PFSK-1 (cell line): Measurements from ENCODE around the gene PLXND1.

ENCODE experiments used
- FOXP2 ChIP-seq: optimal IDR thresholded peaks from 2 replicates; pipeline ENCODE3; 2011; ENCODE audit warnings: borderline replicate concordance, control low read depth, inconsistent platforms; ENCODE audit not compliant: insufficient read depth; ENCODE audit errors: extremely low read length, extremely low read depth
- POLR2AphosphoS5 ChIP-seq: IDR thresholded peaks from 2 replicates; pipeline ENCODE4 v1.6.1; 2012; ENCODE audit warnings: low read depth, mild to moderate bottlenecking, control low read depth, low read length, moderate library complexity
- SIN3A ChIP-seq: IDR thresholded peaks from 2 replicates; pipeline ENCODE4 v1.6.1; 2012; ENCODE audit warnings: mild to moderate bottlenecking, low read length, moderate library complexity, borderline replicate concordance; ENCODE audit not compliant: insufficient read depth
- TAF1 ChIP-seq: IDR thresholded peaks from 2 replicates; pipeline ENCODE4 v1.6.1; 2012; ENCODE audit warnings: low read length, control low read depth, borderline replicate concordance; ENCODE audit not compliant: insufficient read depth
- TF ChIP-seq, protein P1 (sequence below), 2 experiments: IDR thresholded peaks; 2 replicates each; pipeline versions ENCODE4 v1.6.1 to v1.8.0; 2011 to 2012; ENCODE audit warnings: low read depth in 2 of 2, low read length in 2 of 2, control low read depth in 1 of 2, inconsistent platforms in 1 of 2, mild to moderate bottlenecking in 1 of 2, moderate library complexity in 1 of 2; ENCODE audit not compliant: insufficient read depth in 1 of 2

PLXND1 gene

DNA sequence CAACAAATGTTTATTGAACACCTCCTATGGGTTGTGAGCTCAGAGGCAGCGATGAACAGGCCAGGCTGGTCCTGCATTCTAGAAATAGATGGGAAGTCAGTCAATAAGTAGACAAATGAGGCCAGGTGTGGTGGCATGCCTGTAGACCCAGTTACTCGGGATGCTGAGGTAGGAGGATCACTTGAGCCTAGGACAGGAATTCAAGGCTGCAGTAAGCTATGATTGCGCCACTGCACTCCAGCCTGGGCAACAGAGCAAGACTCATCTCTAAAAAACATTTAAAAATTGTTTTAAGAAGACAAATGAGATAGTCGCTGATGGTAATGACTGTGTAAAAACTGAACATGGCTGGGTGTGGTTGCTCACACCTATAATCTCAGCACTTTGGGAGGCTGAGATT, 82.4 kb downstream of the PLXND1 start:
- TF ChIP-seq POLR2AphosphoS5 (no peak), SIN3A (no peak), FOXP2 (no peak)

DNA sequence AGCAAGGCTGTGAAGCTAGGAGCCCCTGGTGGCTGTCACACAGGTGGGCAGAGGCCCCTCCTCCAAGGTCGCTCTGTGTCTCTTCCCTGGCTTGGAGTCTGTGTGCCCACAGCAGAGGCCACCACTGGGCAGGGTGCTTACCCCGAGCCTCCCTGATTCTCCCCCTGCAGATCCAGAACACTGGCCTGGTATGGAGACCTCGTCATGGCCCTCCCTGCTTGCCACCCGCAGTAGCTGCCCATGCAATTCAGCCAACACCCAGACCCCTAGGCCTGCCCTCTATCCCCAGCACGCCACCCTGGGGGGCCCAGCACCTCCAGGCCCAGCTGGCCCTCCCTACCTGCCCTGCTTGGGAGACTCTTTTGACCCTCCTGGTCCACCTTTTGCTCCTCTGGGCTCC, 83.5 kb downstream of the PLXND1 start:
- no peak for TF ChIP-seq TAF1
- no peak for TF ChIP-seq POLR2AphosphoS5
- TF ChIP-seq FOXP2 = no peak
- no peak for TF ChIP-seq SIN3A
- TF ChIP-seq, protein P1, sequence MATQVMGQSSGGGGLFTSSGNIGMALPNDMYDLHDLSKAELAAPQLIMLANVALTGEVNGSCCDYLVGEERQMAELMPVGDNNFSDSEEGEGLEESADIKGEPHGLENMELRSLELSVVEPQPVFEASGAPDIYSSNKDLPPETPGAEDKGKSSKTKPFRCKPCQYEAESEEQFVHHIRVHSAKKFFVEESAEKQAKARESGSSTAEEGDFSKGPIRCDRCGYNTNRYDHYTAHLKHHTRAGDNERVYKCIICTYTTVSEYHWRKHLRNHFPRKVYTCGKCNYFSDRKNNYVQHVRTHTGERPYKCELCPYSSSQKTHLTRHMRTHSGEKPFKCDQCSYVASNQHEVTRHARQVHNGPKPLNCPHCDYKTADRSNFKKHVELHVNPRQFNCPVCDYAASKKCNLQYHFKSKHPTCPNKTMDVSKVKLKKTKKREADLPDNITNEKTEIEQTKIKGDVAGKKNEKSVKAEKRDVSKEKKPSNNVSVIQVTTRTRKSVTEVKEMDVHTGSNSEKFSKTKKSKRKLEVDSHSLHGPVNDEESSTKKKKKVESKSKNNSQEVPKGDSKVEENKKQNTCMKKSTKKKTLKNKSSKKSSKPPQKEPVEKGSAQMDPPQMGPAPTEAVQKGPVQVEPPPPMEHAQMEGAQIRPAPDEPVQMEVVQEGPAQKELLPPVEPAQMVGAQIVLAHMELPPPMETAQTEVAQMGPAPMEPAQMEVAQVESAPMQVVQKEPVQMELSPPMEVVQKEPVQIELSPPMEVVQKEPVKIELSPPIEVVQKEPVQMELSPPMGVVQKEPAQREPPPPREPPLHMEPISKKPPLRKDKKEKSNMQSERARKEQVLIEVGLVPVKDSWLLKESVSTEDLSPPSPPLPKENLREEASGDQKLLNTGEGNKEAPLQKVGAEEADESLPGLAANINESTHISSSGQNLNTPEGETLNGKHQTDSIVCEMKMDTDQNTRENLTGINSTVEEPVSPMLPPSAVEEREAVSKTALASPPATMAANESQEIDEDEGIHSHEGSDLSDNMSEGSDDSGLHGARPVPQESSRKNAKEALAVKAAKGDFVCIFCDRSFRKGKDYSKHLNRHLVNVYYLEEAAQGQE (IDR thresholded peaks at IDR 0.05; ENCODE audit: insufficient read depth in 1 of 2, low read depth in 2 of 2, low read length in 2 of 2) = no peak

DNA sequence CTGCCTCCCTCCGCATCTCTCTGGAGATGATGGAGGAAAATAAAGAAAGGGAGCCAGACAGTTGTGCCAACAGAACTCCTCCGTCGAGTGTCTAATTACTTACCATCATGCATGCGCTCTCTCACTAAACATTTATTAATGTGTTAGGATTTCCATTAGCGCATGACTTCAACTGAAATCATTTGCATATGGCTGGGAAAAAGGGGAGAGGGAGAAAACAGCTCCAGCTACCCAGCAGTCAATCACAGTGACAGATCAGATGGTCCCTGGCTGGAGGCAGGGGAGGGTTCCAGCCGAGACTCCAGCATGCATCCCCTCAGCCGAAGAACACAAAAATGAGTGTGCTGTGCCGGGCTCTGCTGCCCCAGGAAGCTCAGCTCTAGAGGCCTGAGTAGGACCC, 84.9 kb downstream of the PLXND1 start:
- TF ChIP-seq POLR2AphosphoS5 (no peak), TAF1 (no peak), SIN3A (no peak), FOXP2 (no peak)
- TF ChIP-seq, protein P1 (IDR thresholded peaks at IDR 0.05; ENCODE audit: insufficient read depth in 1 of 2, low read depth in 2 of 2, low read length in 2 of 2) = no peak

DNA sequence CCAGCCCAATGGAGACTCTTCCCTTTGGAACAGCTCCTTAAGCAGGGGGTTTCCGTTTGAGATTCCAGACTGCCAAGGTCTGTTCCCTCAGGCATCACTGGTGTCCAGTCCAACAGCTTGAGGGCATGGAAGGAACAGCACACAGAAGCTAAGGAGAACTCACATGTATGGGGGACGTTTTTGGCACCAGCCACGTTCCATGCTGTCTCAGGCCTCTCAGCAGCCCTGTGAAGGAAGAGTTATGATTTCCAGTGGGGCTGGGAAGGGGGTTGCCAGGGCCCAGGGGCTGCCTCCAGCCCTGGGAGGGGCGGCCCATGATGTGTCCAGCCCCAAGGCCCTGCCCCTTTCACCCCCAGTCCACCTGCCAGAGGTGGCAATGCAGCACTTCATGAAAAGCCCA, 85.5 kb downstream of the PLXND1 start:
- TF ChIP-seq TAF1 = no peak

DNA sequence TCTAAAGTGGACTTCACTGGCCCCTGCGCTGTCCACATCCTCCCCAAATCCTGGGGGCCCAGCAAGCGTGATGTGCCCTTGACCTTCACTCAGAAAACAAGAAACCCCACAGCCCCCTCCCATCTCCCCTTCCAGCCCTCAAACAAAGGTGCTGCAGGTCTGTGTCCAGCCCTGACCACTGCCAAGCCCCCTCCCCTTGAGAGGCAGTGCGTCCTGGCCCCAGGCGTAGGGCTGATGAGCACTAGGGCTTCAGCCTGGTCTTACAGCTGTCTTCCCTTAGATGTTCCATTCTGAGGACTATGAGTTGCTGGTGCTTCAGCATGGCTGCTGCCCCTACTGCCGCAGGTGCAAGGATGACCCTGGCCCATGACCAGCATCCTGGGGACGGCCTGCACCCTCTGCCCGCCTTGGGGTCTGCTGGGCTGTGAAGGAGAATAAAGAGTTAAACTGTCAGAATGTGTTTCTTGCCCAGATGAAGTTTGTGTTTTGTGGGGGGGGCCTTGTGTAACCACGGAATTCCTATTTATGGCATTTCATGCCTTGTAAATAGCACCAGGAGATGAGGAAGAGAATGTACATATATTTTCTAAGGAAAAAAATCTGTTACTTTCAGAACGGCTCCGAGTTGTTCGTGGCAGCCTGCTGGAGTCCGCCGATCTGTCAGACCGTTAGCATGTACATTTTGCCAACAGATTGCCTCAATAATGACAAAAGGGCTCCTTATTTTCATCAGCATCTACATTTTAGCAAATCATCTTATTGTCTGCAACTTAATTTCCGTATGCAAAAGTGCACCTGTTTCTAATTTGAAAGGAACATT, 86.4 kb downstream of the PLXND1 start:
- TF ChIP-seq POLR2AphosphoS5 (no peak), FOXP2 (no peak), SIN3A (no peak), TAF1 (no peak)
- TF ChIP-seq, protein P1 (IDR thresholded peaks at IDR 0.05; ENCODE audit: insufficient read depth in 1 of 2, low read depth in 2 of 2, low read length in 2 of 2) = no peak

DNA sequence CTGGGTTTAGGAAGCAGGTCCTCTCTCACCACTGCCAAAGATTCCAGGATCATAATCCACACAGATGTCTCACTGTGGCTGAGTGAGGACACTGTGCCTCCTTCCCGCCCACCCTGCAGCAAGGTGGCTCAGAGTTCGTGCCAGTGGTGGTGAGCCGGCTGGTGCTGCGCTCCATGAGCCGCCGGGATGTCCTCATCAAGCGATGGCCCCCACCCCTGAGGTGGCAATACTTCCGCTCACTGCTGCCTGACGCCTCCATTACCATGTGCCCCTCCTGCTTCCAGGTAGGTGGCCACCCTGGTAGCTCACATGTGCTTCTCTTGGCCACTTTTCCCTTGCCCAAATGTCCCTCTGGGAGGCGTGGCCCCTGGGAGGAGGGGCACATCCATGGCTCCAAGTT, 87.0 kb downstream of the PLXND1 start:
- no peak for TF ChIP-seq FOXP2
- TF ChIP-seq POLR2AphosphoS5 = no peak
- TF ChIP-seq, protein P1 (IDR thresholded peaks at IDR 0.05; ENCODE audit: insufficient read depth in 1 of 2, low read depth in 2 of 2, low read length in 2 of 2) = no peak
- TF ChIP-seq TAF1 = no peak
- no peak for TF ChIP-seq SIN3A
